Hematopoietic multipotent progenitor cell treated with erythropoietin and hydrocortisone succinate and interleukin-3 and kit ligand, for 6 days (in vitro differentiated cells): ENCODE data around the gene RAB4A.

Experiments
- DNase-seq: peaks from one replicate; pipeline ENCODE4 v3.0.0-alpha.2; 2015

The RAB4A gene

DNA sequence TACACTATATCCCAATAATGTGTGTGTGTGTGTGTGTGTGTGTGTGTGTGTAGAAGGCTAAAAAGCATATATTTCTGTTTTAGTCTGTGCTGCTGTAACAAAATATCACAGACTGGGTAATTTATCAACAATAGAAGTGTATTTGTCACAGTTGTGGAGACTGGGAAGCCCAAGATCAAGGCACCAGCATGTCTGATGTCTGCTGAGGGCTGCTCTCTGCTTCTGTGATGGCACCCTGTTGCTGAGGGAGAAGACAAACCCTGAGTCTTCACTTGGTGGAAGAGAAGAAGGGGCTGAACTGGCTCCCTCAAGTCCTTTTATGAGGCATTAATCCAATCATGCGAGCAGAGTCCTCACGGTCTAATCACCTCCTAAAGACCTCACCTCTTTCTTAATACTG is 23.0 kb upstream of the RAB4A start:
- DNase-seq: no peak

DNA sequence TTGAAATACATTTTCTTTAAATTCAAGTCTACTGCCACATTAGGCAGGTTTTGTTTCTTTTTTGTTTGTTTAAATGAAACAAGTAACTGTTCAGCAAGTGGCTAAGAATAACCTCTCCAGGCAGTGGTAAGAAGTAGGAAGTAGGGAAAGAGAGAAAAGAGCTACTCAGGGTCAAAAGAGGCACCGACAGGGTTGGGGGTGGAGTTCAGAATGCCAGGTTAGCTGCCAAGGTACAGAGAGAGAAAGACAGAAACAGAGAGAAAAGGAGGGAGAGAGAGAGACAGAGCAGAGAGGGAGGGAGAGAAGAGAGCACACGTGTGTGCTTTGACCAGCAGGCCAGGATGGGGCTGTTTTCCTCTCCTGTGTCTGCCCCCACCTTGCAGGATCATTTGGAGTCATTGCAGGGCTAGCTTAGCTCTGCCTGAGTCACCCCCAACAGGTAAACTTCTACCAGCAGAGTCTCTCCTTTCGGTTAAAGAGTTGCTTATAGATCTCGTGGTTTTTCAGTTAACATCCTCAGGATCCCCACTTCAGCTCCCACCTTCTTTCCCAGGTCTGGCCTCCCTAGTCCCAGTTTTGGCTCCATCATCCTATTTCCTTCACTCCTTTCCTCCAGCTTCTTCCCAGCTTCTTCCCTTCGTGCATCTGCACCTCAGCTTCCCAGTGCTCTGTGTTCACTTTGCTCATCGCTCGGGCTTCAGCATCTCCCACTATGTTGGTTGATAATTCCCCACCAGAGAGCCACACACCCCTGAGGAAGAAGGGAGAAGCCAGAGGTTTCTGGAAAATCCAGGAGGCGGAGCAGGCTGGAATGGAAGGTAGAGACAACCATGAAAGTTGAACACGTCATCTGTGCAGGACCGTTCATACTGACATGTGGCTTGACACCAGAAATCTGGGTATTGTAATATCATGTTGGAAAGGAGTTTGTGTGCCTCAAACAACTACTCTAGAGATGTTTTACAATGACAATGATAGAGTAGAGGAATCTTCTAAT is 21.8 kb upstream of the RAB4A start:
- no peak for DNase-seq

DNA sequence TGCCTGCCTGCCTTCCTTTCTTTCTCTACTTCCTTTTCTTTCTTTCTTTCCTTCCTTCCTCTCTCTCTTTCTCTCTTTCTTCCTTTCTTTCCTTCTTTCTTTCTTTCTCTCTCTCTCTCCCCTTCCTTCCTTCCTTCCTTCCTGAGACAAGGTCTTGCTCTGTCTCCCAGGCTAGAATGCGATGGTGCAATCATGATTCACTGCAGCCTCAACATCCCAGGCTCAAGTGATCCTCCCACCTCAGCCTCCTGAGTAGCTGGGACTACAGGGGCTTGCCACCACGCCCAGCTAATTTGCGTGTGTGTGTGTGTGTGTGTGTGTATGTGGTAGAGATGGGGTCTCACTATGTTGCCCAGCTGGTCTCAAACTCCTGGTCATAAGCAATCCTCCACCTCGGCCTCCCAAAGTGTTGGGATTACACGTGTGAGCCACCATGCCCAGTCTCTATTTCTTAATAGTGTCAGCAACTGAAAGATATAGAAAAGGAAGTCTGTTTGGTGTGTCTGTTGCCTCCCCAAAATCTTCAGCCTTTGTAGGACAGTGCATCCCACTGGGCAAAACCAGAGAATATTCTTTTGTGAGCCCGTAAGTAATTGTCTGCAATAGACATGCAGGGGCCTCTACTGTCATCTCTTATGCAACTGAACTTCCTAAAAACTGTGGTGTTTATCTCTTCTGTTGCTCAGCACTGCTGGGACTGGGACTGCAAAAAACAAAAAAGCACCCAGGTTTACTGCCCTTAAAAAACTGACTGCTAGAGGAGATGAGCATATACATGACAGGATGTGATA is 20.9 kb upstream of the RAB4A start:
- peak; percentile 60 for DNase-seq

DNA sequence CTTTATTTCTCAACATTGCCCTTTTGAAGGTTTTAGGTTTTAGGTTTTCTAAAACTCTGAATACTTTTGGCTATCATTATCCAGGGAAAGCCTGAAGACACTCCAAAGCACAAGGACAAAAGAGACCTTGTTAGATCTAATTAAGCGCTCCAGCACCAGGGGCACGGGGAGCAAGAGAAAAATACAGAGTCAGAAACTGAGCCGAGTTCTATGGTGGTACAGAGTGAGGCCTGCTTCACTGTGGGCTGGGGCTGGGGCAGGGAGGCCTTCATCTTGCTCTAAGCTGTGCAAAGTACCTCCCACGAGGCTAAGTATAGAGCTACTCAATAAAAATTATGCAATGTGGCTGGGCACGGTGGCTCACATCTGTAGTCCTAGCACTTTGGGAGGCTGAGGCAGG is 19.7 kb upstream of the RAB4A start:
- DNase-seq: no peak

DNA sequence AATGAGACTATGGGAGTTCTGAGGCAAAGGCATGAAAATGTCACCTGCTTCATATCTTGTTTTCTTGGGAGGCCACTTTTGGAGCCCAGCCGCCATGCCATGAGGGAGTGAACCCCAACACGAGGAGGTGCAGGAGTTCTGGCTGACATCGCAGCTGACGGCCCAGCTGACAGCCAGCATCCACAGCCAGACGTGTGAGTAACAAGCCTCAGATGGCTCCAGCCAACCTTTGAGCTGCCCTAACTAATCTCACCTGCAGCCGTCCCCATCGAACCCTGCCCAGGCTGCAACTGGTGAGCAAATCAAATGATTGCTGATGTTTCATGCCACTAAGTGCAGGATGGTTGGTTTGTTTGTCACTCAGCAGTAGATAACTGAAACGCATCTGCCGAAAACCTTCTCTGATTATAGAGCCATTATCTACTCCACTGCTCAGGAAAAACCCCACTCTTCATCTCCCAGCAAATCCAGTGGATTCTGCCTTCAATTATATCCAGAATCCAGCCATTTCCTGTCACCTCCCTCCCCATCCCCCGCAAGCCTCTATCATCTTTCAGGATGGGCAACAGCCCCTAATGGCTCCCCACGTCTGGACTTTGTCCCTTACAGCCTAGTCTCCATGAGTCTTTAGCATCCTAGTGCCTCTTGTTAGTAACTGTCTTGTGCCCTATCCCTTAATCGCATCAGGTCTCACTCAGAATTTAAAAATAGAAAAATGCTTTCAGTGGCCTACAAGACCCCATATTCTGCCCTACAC is 18.5 kb upstream of the RAB4A start:
- DNase-seq: no peak

DNA sequence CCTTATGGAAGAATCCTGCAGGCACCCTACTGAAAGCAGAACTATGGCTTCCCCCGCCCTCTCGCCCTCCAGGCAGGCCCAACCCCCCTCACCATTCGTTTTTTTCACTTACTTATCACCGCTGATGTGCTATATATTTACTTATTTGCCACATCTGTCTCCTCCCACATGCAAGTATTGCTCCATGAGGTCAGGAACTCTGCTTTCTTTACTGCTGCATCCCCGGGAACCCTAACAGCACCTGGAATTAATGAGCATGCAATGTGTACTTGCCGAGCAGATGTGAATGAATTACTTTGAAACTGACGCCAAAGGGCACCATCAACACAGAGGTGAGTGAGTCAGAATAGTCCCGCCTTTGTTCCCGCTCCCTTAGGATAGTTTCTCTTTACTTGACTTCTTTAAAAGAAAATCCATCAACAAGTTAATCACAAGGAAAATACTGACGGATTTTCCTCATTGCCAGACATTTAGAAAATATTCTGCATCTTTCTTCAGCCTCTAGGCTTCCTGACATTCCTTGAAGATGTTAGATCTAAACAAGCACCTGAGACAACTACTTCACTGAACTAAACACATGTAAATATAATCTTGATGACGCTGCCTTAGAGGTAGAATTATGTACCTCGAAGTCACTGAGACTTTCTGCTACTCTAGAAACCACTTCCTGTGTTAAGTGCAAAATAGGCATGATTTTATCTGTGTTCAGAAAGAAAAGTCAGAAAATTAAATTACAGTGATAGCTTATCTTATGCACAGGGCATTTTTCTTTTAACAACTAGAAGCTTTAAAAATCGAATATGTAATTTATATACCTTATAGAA is 17.5 kb upstream of the RAB4A start:
- peak; percentile 67 for DNase-seq

DNA sequence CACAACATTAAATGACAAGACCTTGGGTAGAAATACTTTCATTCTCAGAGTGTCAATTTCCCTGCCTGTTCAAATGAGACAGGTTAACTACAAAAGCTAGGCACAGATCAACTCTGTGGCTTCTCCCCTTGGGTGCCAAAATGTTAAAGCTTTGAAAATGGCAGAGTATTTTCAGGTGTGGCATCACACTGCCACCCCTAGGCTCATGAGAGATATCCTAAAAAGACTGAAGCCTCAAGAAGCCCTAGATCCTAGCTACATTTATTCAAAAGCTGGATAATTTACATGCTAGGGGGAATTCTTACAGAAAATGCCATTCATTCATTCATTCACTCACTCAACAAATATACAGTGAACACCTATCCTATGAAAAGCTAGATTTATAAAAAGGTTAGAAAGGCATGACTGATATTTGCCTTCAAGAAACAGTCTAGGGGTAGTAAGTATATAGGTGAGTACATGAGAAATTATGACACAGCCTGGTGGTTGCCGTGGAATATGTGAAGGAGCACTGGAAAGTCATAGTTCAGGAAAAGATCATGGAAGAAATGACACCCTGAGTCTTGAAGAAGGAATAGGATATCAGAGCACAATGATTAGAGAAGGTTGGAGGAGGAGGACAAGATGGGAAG is 15.9 kb upstream of the RAB4A start:
- DNase-seq: peak; percentile 44

DNA sequence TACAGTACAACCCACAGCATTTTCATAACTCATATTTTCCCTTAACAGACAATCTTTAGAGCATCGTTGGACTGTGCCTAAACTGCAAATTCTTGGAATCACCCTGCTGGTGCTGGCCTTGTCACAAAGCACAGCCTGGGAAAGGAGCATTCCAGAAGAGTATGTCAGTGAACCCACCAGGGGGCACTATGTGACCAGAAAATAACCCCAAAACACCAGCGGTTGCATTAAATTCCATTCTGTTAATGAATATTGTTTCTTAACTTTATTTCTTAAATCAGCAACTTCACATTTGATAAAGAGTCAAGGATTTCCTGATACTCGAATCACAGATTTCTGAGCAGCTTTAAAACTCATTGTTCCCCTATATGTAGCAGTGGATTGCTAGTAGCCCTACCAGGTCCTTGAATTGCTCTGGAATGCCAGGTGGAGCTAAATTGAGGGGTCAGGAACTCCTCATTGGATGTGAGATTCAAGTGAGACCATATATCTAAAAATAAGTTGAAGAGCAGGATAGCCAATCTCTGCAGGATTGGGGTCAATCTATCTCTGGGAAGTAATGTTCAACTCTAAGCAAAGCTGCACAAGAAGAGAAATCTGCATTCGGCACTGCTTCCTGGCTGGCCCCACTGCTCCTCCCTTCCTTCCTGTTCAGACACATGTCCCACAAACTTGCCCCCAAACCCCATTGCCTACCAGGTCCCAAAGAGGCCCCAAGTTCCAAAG is 12.7 kb upstream of the RAB4A start:
- DNase-seq: peak; percentile 86

DNA sequence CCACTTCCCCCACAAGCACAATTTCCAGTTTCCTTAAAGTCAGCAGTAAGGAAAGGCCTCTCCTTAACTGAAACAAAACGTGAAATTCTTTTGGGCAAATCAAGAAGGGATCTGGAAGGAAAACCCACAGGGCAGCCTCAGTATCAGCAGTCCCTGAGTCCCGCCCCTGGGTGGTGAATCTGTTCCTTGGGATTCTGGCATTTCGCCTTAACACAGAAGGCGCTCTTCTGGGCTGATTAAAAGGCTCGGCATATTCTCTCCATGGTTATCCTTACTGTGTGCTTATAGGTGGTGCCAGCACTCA is 12.2 kb upstream of the RAB4A start:
- DNase-seq: no peak

DNA sequence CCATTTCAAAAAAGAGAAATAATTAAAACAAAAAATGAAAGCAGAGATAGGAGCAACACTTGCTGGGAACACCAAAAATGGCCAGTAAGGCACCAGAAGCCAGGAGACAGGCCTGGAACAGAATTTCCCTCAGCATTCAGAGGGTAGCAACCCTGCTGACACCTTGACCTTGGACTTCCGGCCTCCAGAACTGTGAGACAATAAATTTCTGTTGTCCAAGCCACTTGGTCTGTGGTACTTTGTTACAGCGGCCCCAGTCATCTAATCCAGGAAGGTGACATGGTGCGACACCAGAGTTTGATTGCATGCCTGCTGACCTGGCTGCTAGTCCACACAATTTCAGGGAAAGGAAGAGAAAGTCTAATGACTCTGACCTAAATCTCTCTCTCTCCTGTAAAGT is 10.6 kb upstream of the RAB4A start:
- no peak for DNase-seq

DNA sequence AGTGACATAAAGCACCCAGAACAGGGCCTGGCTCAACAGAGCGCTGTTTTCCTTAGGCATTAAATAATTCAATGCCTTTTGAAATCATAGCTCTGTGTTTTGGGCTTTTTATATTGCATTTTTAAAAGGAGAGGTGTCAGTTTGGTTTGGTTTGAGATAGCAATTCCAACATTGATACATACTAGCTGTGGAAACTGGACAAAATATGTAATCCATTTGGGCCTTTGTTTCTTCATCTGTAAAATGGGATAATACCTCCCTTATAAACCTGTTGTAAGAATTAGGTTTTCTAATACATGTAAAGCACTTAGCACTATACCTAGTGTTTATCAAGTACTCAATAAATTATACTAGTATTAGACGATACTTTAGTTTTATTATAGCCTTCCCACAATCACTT is 8.7 kb upstream of the RAB4A start:
- DNase-seq: no peak

DNA sequence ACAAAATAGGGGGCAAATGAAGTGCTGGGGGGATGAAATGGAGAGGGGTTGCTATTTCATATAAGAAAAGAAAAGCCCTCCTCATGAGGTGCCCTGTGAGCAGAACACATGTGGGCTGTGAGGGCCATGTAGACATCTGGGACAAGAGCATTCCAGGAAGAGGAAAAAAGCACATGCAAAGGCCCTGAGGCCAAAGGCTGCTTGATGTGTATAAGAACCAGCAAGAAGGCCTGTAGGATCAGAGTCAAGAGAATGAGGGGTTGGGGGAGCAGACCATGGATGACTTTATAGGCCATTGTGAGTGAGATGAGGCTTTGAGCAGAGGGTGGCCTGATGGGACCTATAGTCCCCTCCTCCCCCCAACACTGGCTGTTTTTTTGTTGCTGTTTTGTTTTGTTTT is 7.7 kb upstream of the RAB4A start:
- DNase-seq: no peak

DNA sequence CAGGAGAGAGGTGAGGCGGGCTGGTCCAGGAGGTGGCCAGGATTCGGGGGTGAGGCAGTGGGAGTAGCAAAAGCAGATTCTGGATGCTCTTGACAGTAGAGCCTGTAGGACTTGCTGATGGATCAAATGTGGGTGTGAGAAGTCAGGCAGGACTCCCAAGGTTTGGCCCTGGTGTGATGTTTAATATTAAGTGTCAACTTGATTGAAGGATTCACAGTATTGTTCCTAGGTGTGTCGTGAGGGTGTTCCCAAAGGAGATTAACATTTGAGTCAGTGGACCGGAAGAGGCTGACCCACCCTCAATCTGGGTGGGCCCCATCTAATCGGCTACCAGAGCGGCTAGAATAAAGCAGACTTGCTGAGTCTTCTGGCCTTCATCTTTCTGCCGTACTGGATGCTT is 6.8 kb upstream of the RAB4A start:
- DNase-seq: no peak

DNA sequence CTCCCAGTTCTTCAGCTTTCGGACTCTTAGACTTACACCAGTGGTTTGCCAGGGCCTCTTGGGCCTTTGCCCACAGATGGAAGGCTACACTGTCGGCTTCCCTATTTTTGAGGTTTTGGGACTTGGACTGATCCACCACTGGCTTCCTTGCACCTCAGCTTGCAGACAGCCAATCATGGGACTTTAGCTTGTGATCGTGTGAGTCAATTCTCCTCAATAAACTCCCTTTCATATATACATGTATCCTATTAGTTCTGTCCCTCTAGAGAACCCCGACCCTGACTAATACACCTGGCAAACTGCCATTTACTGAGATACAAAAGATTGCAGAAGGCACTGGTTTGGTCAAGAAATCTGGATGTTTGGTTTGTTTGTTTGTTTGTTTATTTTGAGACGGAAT is 6.4 kb upstream of the RAB4A start:
- no peak for DNase-seq

DNA sequence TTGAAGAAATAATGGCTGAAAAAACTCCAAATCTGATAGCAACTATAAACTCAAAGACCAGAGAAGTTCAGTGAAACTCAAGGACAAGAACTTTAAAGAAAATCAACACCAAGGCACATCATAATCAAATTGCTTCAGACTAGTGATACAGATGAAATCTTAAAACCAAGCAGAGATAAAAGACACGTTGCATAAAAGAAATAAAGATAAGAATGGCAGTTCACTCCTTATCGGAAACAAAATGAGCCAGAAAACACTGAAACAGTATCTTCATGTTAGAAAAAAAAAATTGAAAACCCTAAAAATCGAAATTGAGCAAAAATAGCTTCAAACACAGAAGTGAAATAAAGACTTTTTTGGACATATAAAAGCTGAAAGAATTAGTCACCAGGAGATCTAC is 4.6 kb upstream of the RAB4A start:
- peak; percentile 62 for DNase-seq

DNA sequence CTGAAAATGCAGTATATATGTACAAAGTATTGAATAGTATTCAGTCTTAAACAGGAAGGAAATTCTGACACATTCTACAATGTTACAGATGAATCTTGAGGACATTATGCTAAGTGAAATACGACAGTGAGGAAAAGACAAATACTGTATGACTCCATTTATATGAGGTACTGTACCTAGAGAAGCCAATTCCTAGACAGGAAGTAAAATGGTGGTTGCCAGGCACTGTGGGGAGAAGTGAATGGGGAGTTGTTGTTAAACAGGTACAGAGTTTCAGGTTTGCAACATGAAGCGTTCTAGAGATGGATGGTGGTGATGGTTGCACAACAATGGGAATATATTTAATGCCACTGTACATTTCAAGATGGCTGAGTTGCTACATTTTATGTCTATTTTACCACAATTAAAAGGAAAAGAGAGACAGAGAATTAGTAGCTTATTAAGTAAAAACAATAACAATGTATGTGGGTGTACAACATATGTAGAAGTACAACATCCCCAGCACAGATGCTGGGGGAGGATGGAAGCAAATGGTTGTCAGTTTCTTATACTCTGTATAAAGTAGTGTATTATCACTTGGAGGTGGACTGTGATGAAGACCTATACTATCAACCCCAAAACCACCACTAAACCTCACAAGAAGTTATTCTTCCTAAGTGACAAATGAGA is 3.9 kb upstream of the RAB4A start:
- no peak for DNase-seq

DNA sequence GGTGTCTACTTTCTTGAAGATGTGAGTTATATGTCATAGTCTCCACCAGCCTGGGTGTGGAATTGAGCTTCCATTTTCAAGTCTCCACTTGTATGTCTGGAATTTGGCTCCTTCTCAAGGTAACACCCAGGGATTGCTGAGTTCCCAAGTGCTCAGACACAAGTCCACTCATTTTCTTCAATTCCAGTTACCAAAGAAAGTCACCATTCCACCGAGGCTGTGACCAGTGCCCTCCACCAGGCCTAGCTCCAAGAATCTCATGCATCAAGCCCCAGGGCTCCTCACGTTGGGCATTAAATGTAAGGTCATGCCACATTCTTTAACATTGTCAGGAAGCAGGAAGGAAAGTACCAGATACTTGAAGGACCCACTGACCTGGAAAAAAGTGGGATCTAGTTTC is 2.4 kb upstream of the RAB4A start:
- DNase-seq: no peak

DNA sequence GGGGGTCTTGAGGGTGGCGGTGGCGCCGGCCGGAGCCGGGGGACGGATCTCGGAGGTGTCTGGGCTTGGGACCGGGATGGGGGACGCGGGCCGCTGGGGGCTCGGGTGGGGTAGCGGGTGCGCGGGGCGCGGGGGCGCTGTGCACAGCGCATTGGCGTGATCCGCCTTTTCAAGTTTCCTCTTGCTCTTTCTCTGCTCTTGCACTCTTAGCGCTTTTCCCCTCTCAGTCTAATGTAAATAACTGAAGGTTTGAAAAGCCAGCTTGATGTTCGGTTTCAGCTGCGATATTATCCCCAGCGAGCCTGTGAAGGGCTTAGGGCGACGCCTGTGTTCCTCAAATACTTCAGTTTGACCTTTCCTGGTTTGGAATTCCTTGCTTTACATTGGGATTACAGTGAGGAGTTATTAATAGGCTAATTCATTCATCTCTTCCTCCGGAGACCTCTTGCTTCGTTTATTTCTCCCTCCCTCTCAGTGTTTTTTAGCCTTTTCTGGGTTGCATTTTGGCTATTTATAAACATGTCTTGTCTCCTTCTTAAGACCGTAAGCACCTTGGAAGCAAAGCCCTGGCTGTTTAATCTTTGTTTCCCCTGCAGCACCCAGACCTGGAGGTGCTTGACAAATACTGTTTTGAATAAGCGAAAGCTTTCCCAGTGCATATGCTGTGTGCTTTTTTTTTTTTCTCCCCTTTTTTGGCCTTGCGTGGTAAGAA is 693 bp downstream of the RAB4A start:
- peak; percentile 74 for DNase-seq

DNA sequence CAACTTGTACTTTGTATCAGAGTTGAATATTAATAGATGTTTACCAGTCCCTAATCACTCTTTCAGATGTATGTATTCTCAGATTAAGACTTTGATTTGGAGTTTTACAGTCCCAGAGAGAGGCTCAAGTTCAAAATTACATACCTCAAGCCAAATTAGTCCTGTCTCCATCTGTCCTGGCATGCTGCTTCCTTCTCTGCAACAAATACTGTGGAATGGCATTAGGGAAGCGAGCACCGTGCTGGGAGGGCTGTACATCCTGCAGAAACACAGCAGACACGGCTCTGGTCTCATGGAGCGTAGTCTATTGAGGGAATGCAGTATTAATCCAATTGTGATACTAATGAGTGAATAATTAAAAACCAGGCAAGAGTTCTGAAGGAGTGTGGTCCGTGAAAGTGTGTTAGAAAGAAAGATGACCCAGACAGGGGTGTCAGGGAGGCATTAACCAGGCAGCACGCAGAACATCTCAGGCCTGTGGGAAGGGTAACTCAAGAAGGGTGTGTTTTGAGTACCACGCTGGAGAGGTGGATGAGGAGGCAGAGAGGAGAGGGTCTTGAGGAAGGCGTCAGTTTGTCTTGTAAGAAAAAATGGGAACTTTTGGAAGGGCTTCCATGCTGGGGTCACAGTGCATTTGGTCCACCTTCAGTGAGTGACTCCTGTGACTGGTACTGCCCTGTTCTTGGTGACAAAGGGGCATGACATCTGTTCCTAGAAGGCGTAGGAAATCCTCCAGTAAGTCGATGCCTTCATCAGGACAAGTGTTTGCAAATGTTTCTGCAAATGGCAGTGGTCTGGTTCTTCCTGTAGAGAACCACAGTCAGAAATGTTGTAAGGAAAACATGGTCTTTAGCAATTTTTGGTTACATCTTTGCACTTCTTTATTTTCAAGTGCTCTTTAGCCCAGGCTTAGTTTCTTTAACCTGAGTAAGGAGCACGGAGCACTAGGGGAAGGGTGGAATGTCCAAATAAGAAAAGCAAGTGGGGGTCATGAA is 1.6 kb downstream of the RAB4A start:
- peak; percentile 51 for DNase-seq
